Measurements from ENCODE around the gene CACYBP.

CACYBP gene

GRCh38 chr1:174975764-174976163 is 24.0 kb upstream of the CACYBP start:
- DNase-seq: no peak

GRCh38 chr1:174976436-174977108 is 23.2 kb upstream of the CACYBP start:
- DNase-seq: no peak

DNA sequence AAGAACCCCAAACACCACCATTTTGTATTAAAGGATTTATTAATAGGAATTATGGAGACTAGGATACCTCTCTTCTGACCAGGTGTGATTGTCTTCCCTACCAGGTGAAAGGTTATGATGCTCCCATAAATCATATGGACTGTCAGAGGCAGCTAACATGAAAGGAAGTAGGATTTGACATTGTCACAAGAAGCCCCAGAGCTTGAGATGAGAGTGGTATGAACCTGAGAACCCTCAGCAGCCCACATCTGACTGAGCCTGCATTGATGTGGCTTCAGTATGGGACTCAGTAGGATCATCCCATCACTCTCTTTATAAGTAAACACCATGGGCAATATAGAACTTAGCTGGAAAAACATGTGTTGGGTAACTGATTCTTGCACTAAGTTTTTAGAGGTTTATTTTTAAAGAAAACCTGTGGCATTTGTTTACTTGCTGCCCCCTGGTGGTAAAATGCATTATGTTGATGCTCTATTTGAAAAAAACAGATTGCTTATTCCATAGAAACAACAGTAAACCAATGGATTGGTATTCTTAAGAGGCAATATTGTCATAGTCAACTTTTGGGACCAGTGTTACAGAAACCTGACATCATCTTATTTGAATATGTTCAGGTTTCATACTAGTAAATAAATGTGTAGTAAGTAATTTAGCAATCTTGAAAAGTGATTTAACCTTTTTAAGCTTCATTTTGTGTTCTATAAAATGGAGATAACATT is 16.6 kb upstream of the CACYBP start:
- no peak for DNase-seq

DNA sequence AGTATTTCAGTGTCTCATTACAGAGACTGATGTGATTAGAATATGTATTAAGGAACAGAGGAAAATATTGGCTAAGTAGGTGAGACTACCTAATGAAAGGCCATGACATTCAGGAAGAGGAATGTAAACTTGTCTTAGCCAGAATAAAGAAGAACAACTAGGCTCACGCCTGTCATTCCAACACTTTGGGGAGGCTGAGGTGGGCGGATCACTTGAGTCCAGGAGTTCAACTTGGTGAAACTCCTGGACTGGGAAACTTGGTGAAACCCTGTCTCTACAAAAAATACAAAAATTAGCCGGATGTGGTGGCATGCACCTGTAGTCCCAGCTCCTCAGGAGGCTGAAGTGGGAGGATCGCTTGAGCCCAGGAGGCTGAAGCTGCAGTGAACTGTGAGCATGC is 14.8 kb upstream of the CACYBP start:
- no peak for DNase-seq

- DNase-seq: no peak
Observed at GRCh38 chr1:174988539-174988938, 11.2 kb upstream of the CACYBP start.

- DNase-seq: no peak
Observed at GRCh38 chr1:174988986-174989385, 10.8 kb upstream of the CACYBP start.

DNA sequence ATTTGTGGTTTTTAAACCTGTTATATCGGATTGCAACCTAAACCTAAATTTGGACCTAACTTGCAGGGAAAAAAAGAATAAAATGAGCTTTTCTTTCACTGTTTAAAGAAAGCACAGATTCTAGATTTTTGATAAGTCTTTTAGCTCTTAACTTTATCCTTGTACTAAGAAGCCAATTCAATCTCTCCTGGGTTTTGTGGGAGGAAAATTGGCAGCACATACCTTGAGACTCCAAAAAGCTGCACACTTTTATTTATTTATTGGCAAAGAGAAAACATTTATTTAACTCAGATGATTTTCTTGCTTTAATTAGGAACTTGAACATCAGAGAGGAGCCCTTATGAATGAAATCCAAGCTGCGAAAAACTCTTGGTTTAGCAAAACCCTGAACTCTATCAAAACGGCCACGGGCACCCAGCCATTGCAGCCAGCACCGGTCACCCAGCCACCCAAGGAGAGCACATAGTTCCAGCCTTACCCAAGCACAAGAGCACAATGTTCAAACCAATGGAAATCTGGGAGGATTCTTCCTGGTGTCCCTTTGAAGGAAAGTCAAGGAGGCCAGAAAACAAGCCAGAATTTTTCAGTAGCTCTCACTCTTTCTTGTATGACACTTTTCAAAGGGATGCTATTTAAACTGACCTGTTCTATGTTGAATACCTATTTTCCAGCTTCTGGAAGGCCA is 10.1 kb upstream of the CACYBP start:
- DNase-seq: no peak

- no peak for DNase-seq
Observed at GRCh38 chr1:174990382-174990999, 9.3 kb upstream of the CACYBP start.

DNA sequence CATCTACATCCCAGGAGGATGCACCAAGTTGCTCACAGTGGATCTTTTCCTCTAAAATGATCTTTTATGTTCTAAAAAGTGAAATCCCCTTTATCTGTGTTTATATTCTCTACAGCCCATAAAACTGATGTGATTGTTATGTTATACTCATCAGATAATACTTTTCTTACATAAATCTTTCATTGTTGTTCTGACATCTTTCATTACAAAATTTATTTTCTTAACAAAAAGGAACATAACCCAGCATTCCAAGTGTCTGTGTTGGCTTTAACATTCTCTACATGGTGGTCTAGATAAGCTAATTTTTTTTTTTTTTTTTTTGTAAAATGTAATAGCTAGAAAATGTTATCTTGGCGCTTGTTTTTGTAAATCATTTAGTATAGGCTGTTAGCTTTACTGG is 8.3 kb upstream of the CACYBP start:
- no peak for DNase-seq

- no peak for DNase-seq
Observed at GRCh38 chr1:174995121-174995520, 4.6 kb upstream of the CACYBP start.

DNA sequence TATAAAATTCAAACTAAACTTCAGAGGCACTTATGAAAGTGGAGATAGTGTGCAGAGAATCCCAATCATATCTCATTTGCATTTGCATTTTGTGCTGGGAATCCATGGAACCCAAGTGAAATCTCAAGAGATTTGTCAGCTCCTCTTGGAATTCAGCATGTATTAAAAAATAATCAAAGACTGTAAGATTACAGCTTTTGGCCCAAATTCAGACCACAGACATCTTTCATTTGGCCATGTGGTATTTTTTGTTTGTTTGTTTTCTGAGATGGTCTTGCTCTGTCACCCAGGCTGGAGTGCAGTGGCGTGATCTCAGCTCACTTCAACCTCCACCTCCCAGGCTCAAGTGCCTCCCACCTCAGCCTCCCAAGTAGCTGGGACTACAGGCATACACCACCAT is 3.8 kb upstream of the CACYBP start:
- DNase-seq: no peak

- DNase-seq: no peak
Observed at GRCh38 chr1:174996476-174996875, 3.3 kb upstream of the CACYBP start.

DNA sequence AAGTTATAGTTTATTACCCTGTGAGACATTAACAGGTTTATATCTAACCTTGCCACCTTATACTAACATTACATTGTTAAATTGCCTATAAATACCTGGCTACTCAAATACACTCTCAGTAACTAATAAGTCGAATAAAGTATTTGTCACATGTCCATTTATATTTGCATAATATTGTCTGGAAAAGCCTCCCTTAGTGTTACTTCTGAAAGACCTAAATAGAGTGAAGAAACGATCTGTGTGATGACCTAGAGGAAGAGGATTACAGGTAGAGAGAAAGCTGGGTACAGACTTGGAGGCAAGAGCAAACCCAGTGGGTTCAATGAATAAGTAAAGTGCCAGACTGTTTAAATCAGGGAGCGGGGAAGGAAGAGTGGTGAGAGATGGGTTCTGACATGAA is 2.7 kb upstream of the CACYBP start:
- DNase-seq: no peak

GRCh38 chr1:174998569-174999215 is 1.1 kb upstream of the CACYBP start:
- peak; percentile 34 for DNase-seq

- DNase-seq: peak; percentile 97
Observed at GRCh38 chr1:174999216-174999935, 371 bp upstream of the CACYBP start.

DNA sequence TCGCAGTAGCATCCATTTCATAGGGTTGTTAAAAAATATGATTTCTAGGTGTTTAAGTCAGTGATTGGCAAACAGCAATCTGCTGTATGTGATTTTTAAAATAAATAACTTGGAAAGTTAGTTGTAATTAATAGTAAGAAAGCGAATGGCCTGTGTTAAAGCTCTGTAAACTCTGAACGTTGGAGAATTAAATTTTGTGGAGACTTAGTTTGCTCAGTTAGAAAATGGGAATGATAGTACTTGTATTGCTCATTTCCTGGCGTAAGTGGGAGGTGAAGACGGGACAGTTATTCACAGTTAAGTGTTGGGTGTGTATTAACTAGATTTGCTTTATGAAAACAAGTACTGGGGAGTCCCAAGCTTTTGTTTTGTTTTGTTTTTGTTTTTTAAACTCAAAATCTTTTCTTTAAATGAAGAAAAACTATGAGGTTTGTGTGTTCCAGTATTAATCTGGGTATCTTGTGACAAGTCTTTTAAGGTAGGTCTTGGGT is 995 bp downstream of the CACYBP start:
- DNase-seq: no peak

- DNase-seq: no peak
Observed at GRCh38 chr1:175002910-175003517, 3.3 kb downstream of the CACYBP start.

DNA sequence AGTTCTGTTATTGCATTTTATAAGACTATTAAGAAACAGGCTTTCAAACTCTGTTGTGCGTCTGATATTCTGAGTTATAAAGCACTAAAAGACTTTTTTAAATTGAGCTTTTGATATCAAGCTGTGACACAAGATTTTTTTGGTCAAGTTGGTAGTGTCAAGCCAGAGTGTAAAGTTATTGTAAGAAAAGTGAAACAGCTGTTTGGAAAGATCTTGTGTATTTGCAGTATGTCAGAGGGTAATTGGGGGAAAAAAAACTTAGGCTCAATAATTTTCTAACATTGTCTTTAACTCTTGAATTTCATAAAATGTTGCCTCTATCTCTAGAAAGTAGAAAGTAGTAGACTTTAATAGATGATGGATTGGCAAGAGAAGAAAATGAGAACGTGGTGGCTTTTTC is 3.8 kb downstream of the CACYBP start:
- DNase-seq: no peak

DNA sequence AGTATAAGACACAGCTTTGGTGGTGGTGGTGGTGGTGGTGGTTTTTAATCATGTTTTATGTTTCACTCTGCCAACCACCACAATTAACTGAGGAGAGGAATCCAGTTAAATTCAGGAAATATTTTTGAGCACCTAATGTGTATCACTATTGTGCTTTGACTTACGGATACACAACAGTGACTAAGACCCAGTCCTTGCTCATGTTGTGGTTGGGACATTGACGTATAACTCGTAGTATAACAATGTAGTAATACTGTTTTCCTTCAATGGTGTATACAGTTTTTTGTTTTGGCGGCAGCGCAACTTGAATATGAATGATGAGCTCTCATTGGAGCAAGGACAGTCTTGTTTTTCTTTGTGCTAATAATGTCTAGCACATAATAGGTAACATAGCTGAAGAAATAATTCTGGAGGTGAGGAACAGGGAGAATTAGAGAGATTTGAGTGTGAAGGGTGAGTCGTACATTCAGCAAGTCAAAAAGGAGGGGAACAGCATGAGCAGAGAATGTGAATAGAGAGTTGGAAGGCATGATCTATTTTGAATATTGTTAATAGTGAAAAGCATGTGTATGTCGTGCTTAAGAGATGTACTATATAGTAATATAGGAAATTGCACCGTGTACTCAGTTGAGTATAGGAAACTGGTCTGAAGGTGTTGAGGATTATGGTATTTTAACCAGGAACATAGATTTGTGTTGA is 5.5 kb downstream of the CACYBP start:
- DNase-seq: peak; percentile 27

GRCh38 chr1:175009532-175009931 is 9.8 kb downstream of the CACYBP start:
- no peak for DNase-seq

DNA sequence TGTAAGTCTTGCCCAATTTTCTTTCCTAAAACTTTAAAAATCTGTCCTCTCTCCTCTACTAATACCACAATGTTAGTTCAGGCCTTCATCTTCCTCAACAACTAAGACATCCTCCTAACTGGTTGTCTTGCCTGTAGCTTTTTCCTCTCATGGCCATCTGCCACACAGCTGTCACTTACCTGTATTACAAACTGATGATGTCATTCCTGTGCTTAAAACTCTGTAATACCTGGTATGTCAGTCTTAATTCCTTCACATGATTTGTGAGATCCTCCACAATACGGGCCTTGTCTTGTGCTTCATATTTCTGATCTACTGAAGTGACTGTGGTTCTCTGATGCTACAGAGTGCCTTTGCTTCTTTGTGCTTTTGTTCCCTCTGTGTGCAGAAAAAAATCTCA is 13.7 kb downstream of the CACYBP start:
- DNase-seq: no peak
